NCI-H774 (cell line): Measurements from ENCODE around the gene UBXN1.
A peak's percentile ranks its signal among the peaks of the same experiment; 100 is the strongest.
"Not testable (repeated sequence)": the region's sequence is repeated elsewhere in the genome, so short reads cannot be mapped to it uniquely, and the experiment has no call there.

ENCODE experiments used
- DNase-seq: peaks from one replicate; lab custom pipeline; 2025; lab: John Stamatoyannopoulos, UW

Gene UBXN1

DNA sequence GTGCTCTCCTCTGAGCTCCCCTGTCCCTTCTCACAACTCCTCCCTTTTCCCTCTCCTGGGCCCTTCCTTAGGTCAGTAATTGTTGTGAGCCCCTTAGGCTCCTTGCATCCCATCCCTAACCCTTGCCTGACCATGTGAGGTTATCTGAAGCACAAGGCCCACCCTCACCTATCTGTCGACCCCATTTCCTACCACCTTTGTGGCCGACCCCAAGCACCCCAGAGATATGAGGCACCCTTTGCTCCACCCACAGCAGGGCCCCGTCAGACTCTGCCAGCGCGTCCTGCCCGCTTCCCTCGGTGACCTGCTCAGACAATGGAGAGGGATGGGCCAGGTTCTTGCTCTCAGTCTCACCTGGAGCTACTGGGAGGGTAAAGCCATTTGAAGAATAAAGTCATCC lies 29.9 kb upstream of the UBXN1 start:
- DNase-seq, result peak; percentile 60

- no peak for DNase-seq
Measured at GRCh38 chr11:62708392-62708791, 29.5 kb upstream of the UBXN1 start.

GRCh38 chr11:62707277-62707861 lies 28.5 kb upstream of the UBXN1 start, which contains the start of the genes BSCL2 and GNG3:
BSCL2 (minus strand) TSS chr11:62707424; CDS start chr11:62707195, 229 bp downstream.
GNG3 (plus strand) TSS chr11:62707676; CDS start chr11:62708296, 620 bp downstream.
- DNase-seq, result no peak

- DNase-seq, result no peak
Measured at GRCh38 chr11:62706850-62707247, 28.0 kb upstream of the UBXN1 start.

DNA sequence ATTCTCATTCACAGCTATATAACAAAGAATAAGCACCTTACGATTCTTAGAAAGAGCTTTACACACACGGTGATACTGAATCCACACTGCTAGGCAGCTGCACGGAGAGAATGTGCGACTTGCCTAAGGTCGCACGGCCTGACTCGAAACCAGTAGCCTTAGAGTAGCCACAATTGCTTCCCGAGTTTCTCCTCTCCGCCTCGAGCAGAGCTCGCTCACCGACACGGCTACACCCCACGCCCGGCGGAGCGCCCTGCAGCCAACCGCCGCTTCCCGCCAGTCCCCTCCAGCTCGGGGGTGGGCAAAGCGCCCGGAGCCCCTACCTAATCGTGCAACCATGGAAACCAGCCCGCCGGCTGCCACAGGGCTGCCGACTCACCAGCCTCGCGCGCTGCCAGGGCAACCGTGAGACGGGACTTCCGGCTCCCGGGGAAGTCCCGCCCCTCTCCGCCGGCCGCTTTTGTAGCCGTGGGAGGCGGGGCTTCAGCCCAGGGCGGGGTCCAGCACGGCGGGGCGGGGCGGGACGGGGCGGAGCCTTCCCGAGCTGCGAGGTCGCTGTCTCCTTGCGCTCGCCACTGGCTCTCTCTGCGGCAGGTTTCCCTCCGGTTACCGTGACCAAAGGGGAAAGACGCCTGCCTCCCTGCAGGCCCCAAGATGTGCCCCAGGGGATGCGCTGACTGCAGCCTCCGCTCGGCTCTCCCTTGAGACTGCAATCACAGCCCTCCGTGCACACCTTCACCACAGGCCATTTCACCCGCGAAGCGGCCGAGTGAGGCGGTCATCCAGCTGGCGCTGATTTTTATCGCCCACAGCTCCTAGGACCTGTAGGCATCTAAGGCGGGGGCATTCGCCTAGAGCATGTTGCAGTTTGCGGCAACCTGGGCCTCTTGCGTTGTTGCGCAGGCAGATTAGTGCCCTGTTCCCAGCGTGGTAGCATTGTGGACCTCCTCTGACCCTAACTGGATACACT lies 27.3 kb upstream of the UBXN1 start:
- peak; percentile 95 for DNase-seq

- DNase-seq, result no peak
Measured at GRCh38 chr11:62705413-62705812, 26.5 kb upstream of the UBXN1 start.

GRCh38 chr11:62703921-62704320 lies 25.0 kb upstream of the UBXN1 start:
- DNase-seq, result not testable (repeated sequence)

DNA sequence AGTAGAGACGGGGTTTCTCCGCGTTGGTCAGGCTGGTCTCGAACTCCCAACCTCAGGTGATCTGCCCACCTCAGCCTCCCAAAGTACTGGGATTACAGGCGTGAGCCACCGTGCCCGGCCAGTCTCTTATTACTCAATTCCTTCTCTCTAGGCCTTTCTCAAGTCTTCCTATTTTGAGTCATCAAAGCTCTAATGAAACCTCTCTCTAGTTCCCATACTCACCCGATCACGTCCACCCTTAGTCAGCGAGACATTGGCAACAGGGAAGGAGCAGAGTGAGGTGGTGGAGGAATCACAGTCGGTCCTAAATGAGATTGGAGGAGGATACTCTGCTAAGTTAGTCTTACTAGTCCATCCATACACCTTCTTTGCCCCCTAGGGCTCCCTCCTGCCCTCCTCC lies 23.4 kb upstream of the UBXN1 start:
- no peak for DNase-seq

DNA sequence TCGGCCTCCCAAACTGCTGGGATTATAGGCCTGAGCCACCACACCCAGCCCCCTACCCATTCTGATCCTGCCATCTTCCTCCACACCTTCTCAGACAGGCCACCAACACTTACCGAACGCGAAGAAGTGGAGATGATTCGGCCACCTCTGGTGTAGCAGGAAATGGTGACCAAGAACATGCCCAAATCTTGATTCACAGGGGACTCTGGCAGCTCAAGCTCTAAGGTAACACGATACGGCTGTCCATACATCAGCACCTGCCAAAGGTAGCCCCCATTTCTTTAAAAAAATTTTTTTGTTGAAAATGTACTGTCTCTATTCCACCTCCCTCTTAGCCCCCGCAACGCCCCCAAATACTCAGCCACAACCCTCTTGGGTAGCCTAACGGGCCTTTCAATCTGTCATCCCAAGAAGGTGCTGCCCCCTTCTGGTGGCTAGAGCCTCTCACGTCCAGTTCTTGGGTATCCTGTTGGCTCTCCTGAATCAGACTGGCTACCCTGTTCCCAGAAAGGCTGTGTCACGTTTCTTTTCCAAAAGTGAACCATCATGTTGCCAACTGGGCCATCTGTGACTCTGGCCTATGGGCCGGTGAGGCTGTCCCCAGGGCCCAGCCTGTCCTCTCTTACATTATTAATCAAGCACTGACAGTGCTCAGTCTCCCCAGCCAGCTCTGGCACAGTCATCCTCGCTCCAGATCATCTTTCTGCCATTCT lies 15.7 kb upstream of the UBXN1 start:
- DNase-seq, result peak; percentile 58

DNA sequence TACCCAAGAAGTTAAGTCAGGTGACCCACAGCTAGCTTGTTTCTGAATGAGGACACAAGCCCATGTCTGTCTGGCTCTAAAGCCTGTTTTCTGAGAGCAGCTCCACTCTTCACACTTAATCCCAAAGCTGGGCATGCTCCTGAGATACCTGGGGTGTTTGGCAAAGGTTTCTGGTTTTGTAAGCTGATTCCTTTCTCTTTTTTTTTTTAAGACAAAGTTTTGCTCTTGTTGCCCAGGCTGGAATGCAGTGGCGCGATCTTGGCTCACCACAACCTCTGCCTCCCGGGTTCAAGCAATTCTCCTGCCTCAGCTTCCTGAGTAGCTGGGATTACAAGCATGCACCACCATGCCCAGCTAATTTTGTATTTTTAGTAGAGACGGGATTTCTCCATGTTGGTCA lies 14.8 kb upstream of the UBXN1 start:
- DNase-seq, result not testable (repeated sequence)

- DNase-seq, result no peak
Measured at GRCh38 chr11:62689421-62690183, 10.7 kb upstream of the UBXN1 start, which contains the start of gene LRRN4CL. LRRN4CL (minus strand) TSS chr11:62689530; CDS start chr11:62688508, 1,022 bp downstream.

DNA sequence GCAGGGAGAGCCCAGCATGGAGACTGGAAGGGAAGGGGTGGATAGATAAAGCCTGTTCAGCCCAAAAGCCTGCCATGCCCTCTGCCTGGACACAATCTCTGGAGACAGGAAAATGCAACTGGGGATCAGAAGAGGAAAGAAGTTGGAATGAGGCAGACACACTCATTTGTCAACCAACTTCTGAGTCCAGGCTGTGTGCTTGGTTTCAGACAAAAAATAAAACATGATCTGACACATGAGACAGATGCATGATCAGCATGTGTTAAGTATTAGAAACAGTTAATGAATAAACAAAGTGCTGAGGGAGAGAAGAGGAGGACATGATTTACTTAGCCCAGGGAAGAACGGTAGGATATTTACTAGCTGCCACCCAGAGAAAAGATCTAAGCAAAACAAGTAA lies 9.6 kb upstream of the UBXN1 start:
- no peak for DNase-seq

- DNase-seq, result no peak
Measured at GRCh38 chr11:62687508-62688396, 8.9 kb upstream of the UBXN1 start.

GRCh38 chr11:62682518-62682917 lies 3.6 kb upstream of the UBXN1 start:
- no peak for DNase-seq

DNA sequence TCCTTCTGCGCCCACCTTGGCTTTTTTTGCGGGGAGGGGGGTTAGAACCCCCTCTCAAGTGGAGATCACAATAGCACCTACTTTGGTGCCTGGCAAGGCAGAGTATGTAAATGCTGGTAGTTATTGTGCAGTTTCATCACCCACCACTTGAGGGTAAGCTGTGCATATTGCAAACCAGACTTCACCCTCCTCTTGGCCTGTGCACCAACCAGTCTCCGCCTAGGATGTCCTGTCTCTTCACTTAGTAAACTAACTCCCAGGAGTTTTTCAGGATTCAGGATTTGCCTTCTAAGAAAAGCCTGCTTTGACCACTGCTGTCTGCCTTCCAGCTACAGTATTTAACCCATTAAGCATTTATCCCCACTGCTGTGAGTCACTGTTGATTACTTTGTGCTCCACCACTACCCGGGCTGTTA lies 2.0 kb upstream of the UBXN1 start:
- DNase-seq, result peak; percentile 28

DNA sequence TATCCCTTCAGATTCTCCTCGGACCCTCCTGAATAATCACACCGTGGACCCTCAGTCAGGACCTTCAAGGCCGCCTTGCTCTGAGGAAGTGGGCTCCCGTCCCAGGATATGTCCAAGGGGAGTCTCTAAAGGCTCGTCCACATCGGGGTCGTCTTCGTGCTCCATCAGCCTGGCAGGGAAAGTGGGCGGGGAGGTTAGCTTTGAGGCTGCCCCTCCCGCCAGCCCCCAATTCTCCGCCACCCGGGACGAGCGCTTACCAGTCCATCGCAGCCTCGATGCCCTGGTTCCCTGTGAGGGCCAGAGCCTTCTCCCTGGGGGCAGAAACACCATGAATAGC lies 472 bp downstream of the UBXN1 start:
- no peak for DNase-seq

DNA sequence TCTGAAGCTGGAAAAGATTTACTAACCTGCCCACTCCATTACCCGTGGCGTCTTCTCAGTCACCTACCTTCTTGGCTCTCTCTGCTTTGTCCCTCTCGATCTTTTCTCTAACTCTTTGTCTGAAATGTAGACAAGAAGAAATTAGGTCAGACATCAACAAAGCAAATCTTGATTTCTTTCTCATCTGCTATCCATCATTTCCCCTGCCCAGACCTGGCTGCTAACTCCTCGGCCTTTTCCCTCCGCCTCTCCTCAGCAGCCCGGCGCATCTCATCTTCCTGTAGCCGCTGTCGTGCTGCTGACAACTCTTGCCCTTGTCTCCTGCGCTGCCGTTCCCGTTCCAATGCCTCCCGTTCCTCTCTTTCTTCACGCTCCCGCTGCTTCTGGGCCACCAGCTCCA lies 1.2 kb downstream of the UBXN1 start:
- no peak for DNase-seq

GRCh38 chr11:62677156-62677555 lies 1.7 kb downstream of the UBXN1 start:
- DNase-seq, result no peak

GRCh38 chr11:62676698-62677097 lies 2.2 kb downstream of the UBXN1 start:
- DNase-seq, result no peak

GRCh38 chr11:62675415-62675814 lies 3.5 kb downstream of the UBXN1 start:
- not testable (repeated sequence) for DNase-seq

DNA sequence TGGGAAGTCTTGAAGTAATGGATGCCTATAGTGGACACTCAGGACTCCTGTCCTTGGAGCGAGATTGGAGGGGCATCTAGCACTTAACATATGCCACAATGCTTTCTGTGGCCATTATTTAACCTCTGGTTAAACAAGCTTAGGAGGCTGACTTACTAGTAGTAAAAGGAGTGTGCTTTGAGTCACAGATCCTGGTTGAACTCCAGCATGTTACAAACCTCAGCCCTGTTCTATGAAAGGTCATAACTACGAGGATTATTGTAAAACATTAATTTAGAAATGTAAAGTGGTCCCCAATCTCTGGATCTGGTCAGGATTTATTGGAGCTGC lies 5.7 kb downstream of the UBXN1 start:
- no peak for DNase-seq
